Sigmoid colon (tissue), 4 donors: ENCODE results near the gene CDC37L1.

ENCODE experiments used
- EP300 ChIP-seq, 4 donors: sonication (generic); formaldehyde crosslinking; IDR thresholded peaks; one replicate each; pipeline ENCODE4 v1.6.1; 2017; ENCODE audit warnings: antibody characterized with exemption in 4 of 4
- POLR2A ChIP-seq, 2 donors: fragments of 450-650 bp; IDR thresholded peaks; one replicate each; pipeline ENCODE4 v1.6.1; 2016; ENCODE audit warnings: antibody characterized with exemption in 2 of 2, mild to moderate bottlenecking in 2 of 2, moderate library complexity in 2 of 2
- TF ChIP-seq, protein P1 (sequence below), 4 experiments: fragments of 450-650 bp in 3 of 4; fragments of 200-600 bp in 1 of 4; IDR thresholded peaks; one replicate each; pipeline ENCODE4 v1.5.1; 2016 to 2019; ENCODE audit warnings: antibody characterized with exemption in 4 of 4, mild to moderate bottlenecking in 3 of 4, moderate library complexity in 2 of 4

DNA sequence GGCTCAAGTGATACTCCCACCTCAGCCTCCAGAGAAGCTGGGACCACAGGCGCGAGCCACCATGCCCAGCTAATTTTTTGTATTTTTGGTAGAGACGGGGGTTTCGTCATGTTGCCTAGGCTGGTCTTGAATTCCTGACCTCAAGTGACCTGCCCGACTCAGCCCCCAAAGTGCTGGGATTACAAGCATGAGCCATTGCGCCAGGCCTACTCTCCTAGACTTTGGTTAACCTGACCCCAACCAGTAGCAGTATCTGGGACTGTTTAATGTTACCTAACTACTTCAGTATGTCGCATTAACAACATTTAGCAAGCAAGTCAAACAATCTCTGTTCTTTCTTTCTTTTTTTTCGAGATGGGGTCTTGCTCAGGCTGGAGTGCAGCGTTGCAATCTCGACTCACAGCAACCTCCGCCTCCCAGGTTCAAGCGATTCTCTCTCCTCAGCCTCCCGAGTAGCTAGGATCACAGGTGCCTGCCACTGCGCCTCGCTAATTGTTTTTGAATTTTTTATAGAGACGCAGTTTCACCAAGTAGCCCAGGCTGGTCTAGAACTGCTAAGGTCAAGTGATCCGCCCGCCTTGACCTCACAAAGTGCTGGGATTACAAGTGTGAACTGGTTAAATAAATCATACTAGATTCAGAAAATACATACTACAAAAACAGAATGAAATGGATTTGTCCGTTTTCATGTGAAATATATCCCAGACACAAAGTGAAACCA, 59.7 kb downstream of the CDC37L1 start:
- TF ChIP-seq POLR2A (IDR thresholded peaks at IDR 0.05) (no peak), EP300 (IDR thresholded peaks at IDR 0.05) (no peak)
- TF ChIP-seq, protein P1, sequence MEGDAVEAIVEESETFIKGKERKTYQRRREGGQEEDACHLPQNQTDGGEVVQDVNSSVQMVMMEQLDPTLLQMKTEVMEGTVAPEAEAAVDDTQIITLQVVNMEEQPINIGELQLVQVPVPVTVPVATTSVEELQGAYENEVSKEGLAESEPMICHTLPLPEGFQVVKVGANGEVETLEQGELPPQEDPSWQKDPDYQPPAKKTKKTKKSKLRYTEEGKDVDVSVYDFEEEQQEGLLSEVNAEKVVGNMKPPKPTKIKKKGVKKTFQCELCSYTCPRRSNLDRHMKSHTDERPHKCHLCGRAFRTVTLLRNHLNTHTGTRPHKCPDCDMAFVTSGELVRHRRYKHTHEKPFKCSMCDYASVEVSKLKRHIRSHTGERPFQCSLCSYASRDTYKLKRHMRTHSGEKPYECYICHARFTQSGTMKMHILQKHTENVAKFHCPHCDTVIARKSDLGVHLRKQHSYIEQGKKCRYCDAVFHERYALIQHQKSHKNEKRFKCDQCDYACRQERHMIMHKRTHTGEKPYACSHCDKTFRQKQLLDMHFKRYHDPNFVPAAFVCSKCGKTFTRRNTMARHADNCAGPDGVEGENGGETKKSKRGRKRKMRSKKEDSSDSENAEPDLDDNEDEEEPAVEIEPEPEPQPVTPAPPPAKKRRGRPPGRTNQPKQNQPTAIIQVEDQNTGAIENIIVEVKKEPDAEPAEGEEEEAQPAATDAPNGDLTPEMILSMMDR (IDR thresholded peaks at IDR 0.05), result no peak
